HG02840 (cell line): ENCODE measurements around the gene KDELR1.
"Not testable (repeated sequence)": the region's sequence is repeated elsewhere in the genome, so short reads cannot be mapped to it uniquely, and the experiment has no call there.

ENCODE experiments used
- ATAC-seq: cut with Tn5 transposase; IDR thresholded peaks from one replicate; pipeline ENCODE4 v1.9.1; 2021; ENCODE audit warnings: mild to moderate bottlenecking, moderate library complexity, moderate number of reproducible peaks; ENCODE audit not compliant: unreplicated experiment, low FRiP score

The KDELR1 gene

DNA sequence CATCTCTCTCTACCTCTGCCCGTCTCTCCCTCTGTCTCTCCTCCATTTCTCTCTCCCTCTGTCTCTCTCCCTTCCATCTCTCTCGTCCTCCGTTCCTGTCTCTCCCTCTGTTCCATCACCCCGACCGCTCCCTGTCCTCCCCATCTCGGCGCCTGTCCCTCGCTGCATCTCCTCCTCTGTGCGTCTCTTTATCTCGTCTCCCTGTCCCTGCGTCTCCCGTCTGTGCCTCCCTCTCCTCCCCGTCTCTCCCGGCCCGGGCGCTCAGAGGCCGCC is 6.7 kb upstream of the KDELR1 start:
- no peak for ATAC-seq

DNA sequence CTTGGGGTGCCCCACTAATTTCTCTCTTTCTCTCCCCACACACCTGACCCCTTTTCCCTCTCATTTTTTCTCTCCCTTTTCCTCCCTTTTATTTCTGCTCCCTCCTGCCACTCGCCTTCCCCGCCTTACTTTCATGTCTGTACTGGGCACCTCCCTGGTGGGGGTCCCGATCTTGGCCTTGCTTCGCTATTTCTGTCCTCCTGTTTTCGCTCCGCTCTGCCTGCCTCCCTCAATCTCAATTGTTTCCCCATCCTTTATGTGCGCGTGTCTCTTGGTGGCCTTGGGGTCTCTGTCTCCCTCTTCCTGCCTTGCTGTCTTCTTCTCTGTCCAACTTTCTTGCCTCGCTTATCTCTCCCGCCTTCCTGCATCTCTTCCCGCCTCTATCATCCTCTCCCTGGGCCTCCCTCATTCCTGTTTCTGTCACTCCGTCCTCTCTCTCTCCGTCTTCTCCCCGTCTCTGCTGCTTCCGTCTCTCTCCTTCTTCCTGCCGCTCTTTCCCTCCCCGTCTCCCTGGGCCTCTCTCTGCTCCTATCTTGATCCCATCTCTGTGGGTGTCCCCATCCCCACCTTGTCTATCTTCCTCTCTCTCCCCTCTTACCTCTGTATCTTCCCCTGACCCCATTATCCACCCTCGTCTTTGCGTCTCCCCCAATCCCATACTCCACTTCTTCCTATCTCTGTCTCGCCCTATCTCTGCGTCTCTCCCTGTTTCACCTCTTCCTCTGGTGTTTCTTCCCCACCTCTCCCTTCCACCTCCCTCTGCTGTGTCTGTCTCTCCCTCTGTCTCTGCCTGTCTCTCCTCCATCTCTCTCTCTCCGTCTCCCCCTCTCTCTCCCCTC is 6.1 kb upstream of the KDELR1 start:
- no peak for ATAC-seq

DNA sequence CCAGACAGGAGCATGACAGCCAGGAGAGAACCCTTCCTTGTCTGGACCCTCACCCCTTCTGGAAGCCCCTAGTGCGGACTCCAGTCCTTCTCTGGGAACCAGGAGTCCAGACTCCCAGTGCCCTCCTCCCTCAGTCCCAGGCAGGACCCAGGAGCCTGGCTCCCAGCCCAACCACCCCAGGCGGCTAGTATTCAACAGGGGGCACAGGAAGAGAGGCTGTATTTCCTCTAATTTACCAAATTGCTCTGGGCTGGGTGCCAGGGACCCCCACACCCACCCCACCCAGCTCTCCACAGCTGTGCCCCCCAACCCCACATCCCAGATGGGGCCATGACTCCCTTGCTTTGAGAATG is 5.4 kb upstream of the KDELR1 start:
- ATAC-seq = no peak

DNA sequence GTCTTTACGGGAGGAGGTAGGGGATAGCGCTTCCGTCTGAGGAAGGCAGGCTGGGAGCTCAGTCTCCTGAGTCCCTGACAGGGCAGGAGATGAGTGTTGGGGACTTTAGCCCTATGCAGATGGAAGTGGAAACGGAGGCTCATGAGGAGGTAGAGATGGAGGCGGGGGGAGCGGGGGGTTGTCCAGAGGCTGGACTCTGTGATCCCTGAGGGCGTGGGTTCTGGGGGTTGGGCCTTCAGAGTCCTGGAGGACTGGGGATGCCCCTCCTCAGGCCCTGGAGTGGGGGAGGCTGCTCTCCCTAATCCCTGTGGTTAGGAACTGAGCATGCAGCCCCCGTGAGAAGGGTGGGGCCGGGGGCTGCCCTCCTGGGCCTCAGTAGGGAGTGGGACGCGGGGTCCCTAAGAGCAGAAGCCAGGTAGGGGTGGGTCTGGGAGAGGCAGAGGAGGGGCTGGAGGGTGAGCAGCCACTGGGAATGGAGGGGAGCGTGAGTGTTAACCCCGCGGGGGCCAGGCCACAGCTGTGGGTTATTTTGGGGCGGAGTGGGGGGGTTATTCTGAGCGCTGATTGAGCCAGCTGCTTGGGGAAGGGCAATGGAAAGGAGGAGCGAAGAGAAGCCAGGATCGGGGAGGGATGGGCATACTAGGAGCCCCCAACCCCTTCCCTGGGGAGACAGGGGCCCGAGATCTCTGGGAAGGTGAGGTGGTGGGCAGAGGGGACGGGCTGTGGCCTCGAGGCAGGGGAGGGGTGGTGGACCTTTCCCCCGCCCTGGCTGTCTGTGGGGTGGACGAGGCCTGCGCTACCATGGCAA is 4.9 kb upstream of the KDELR1 start:
- ATAC-seq = no peak

DNA sequence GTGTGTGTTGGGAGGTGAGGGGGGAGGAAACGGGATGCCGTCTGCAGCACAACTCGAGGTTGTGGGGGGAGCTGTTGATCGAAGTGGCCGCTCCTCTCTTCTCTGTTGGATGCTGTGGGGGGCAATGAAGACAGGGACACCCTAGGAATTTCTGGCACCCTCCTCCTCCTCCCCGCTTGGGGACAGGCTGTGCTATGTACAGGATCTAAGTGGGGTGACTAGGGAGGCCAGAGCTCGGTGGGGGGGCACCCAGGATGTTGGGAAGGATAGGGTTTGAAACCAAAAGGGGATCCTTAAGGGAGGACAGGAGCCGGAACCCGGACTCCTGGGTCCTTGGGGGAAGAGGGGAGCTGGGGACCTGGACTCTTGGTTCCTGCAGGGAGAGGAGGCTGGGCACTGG is 4.1 kb upstream of the KDELR1 start:
- no peak for ATAC-seq

DNA sequence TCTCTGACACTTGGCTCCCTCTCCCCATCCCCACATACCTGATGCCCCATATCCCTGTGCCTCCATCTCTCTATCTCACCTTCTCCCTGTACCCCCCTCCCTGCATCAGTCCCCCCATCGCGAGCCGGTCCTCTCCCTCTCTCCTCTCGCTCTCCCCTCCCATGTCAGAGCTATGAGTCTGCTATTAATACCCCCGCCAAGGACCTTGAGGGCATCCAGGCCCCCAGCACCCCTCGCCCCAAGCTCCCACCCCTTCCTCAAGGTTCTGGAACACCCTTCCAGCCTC is 3.8 kb upstream of the KDELR1 start:
- no peak for ATAC-seq

DNA sequence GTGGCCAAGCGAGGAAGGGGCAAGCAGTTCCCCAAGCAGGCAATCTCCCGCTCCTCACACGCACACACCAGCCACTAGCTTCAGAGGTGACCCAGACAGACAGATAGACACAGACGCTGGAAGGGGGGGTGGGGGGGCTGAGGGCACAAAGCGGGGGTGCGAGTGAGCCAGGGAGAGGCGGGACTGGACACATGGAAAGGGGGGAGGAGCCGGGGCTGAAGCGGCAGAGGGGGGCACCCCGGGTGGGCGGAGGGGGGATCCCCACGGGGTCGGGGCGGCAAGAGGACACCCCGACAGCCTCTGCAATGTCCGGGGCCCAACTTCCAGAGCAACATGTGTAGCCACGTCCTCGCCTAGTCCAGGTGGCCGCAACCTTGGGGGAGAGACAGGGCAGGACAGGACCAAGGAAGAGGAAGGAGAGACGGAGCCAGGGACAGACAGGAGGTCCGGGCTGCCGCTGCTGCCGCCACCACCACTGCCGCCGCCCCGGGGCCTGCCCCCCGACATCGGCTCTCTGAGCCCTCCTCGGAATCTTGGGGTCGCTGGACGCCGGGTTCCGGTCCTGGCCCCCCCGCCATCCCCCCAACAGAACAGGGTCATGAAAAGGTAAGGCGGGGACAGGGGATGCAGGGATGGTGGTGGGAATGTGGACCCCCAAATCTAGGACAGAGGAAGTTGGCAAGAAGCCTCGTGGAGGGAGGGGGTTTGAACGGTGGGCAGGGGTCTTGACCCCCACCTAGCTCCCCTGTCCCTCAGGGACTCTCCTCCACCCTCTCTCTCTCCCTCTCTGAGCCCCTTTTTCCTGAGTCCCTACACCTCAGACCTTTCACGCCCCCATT is 3.2 kb upstream of the KDELR1 start:
- no peak for ATAC-seq

DNA sequence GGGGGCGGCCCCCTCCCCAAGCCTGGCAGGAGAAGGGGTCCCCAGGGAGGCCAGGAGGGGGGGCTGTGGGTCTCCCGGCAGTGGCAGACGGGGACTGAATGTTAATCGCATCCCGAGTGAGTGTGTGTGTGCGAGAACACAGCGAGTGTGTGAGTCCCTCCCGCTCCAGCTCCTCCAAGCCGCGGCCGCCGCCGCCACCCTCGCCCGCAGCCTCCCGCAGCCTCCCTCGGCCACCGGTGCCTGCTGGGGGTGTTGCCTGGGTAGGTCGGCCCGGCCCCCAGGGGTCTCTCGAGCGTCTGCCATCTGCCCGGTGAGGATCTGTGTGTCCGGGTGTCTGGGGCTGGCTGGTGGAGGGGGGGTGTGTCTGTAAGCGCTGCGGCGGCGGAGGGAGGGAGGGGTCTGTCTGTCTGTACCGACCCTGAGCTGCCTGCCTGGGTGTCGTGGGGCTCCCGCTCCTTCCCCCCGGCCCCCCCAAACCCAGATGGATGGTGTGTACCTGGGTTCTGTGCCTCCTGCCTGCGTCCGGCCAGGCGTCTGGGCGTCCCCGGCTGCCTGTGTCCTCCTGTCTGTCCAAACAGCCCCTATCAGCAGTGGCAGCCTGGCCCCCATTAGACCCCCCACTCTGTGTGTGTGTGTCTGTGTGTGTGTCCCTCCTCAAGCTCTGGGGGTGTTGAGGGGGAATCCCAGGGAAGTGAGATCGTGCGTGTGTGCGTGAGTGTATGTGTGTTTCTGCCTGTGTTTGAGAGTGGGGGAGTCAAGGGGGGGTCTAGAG is 2.4 kb upstream of the KDELR1 start, which contains the start of gene GRIN2D:
Gene GRIN2D (plus strand): TSS at position 110 of the 772 bp plus-strand sequence. CDS start 4,725 bp downstream, outside the sequence.
- ATAC-seq = no peak

DNA sequence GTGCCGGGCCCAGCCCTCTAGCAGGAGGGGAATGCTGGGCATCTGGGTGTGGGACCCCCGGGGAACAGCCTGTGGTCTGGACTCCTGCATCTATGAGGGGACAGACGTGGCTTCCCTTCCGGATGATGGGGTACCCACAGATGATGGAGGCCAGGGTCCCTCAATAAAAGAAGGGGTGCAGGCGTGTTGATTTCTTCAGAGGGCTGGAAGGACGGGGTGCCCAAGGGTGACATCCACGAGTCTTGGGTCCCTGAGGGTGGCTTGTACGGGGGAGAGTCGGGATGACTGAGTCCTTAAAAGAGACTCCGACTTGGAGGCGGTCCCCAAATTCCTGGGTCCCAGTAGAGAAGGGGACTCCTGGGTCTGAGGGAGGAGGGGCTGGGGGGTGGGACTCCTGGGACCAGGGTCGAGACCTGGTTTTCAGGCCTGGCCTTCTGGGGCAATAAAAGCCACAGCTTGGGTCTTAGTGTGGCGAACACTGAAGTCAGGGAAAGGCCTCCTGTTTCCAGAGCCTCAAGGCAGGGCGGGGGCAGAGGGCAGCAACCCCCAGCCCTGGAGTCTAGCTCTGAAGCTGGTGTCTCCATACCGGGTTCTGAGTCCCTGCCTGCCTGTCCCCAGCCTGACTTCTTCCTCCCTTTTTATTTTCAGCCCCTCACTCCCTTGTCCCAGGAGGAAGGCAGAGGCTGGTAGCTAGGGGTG is 1.7 kb upstream of the KDELR1 start:
- ATAC-seq = no peak

DNA sequence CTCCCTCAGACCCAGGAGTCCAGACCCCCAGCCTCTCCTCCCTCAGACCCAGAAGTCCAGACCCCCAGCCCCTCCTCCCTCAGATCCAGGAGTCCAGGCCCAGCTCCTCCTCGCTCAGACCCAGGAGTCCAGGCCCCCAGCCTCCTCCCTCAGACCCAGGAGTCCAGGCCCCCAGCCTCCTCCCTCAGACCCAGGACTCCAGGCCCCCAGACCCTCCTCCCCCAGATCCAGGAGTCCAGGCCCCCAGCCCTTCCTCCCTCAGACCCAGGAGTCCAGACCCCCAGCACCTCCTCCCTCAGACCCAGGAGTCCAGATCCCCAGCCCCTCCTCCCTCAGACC is 624 bp upstream of the KDELR1 start:
- ATAC-seq = not testable (repeated sequence)

DNA sequence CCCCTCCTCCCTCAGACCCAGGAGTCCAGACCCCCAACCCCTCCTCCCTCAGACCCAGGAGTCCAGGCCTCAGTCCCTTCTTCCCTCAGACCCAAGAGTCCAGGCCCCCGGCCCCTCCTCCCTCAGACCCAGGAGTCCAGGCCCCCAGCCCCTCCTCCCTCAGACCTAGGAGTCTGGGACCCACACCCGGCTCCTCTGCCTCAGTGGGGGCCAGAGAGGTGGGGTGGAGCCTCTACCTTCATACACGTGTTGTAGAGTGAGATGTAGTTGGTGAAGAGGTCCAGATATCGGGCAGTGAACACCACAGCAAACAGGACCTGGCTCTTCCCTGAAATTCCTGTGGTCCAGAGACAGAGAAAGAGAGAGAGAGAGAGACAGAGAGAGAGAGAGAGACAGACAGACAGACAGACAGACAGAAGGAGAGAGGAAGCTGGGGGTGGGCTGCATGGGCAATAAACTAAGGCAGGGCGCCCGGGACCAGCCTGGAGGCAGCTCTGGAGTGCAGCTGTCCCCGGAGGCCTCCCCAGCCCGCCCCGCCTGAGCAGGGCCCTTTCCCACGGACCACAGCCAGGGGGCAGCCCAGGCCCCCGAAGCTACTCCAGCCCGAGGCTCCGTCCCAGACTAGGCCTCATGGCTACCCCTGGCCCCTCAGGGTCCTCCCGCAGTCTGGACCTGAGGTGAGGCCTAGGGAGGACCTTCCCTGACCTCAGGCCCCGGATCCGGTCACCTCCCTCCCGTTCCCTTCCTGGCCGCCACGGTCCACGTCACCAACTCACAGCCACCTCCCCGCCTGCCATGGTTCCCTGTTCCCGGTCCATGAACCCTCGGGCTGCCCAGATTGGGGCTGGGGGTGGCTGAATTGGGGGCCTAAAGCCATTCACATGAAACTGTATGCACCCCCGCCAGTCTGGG is 907 bp downstream of the KDELR1 start:
- no peak for ATAC-seq

DNA sequence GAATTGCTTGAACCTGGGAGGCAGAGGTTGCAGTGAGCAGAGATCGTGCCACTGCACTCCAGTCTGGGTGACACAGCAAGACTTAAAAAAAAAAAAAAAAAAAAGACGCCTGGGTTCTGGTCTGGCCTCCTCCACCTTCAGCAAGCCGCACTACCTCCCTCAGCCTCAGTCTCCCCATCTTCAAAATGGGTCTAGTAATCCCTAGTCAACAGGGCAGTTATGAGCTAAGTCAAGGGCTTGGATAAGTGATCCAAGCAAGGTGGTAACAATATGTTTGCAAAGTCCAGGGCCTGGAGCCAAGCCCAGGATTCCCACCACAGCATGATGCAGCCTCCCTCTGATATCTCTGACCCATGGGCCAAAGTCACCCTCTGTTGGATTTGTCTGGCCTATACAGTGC is 4.4 kb downstream of the KDELR1 start:
- ATAC-seq = no peak

DNA sequence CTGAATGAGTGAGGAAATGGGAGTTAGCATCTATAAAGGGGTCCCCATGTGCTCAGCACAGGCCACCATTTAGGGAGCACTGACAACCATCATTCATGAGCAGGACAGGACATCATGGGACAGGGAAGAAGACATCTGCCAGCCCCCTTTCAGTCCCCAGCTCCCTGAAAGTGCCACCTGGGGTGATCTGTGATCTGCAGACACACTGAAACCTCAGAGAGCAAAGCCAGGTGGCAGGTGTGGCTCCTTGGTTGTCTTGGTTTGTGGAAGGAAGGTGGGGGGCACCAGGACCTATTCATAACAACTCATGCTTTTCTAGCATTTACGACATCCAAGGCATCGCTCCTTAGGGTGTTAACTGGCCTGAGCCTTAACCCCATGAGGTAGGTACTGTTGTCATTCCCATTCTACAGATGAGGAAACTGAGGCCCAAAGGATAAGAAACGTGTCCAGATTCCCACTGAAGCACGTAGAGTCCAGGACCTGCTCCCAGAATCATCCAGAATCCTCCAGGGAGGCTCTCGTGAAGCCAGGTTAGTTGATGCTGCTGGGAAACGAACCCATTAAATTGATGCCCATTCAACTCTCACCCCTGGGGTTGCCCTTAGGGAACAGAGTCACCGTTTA is 5.8 kb downstream of the KDELR1 start:
- ATAC-seq = no peak

DNA sequence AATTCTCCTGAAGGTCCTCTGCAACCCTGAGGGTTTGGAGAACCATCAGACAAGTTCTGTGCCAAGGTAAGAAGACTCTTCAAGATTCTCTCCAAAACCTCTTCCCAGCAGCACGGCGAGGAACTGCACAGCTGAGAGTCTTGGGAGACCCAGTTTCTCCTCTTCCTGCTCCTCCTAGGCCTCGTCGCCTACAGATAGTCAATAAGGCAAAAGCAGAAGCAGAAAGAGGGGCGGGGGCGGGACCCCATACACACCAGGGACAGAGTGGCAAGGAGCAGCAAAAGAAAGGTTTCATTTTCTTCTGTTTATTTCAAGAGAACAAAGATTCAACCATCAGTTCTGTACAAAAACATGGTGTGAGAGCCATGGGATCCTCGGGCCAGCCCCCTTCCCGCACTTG is 9.1 kb downstream of the KDELR1 start:
- ATAC-seq = no peak

DNA sequence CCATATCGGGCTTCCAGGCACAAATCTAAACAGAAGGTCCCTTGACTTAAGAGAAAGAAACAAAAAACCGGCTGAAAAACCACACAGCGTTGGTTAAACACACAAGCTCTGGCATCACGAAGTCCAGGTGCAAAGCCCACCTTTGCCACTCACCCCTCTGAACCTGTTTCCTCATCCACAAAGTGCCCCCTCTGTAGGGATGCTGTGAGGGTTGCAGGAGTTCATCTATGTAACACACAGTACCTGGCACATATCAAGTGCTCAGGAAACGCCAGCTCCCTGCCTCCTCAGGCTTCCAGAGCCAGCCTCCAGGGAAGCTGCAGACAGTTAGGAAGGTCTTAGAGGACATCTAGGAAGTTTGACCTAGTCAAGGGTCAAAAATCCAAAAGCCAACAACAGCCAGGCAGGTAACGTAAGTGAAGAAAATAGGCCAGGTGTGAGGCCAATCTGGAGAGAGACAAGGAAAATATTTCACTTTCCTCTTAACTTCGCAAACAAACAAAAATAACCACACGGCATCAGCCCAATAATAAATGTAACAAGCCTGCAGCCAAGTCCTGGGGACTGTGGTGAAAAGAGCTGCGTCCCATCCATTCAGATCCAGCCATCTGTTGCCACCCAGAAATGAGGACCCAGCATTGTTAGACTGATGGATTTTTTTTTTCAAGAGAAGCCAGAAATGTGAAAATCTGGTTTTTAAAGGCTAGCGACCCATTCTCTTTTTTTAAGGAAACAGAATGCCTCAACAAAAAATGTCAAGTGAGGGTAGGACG is 10.0 kb downstream of the KDELR1 start:
- no peak for ATAC-seq

DNA sequence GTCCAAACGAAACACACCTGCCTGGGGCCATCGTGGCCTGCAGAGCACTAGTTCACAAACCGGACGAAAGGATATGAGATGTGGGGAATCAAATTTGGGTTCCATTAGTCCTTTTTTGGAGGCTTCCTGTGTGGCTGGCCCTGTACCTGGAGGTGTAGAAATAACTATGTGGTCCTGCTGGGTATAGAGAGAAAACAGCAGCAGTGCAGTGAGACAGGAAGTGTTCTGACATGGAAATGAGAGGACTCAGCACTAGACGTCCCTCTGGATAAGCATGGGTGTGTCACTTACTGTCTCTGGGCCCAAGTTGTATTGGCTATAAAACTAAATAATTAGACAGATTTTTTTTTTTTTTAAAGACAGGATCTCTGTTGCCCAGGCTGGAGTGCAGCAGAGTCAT is 12.3 kb downstream of the KDELR1 start:
- ATAC-seq = no peak

DNA sequence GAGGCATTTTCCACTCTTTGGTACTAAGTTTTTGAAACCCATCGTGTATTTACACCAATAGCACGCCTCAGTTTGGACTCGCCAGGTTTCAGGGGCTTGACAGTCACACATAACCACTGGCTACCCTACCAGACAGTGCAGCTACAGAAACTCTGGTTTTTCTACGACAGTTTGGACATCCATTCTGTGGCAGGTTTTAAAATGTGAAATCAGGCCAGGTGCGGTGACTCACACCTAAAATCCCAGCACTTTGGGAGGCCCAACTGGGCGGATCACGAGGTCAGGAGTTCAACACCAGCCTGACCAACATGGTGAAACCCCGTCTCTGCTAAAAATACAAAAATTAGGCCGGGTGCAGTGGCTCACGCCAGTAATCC is 13.2 kb downstream of the KDELR1 start:
- ATAC-seq = no peak

DNA sequence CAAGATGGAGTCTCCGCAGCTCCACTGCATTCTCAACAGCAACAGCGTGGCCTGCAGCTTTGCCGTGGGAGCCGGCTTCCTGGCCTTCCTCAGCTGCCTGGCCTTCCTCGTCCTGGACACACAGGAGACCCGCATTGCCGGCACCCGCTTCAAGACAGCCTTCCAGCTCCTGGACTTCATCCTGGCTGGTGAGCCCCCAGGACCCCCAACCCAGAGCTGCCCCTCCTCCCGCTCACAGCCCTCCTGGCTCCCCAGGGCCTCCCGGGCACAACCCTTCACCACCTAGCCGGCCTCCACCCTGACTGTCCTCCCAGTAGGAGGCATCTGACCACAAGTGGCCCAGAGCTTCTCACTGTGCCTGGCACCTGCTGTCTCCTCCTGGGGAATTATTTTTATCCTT is 17.8 kb downstream of the KDELR1 start:
- no peak for ATAC-seq
